K562 (cell line): ENCODE results near the gene TMEM69. TPM values are rescaled to one million over a fixed set of nuclear protein-coding genes. Genes with fewer than 3 reads are reported as not detected.
"Not testable (repeated sequence)": the region's sequence is repeated elsewhere in the genome, so short reads cannot be mapped to it uniquely, and the experiment has no call there.

Experiments
- ATAC-seq: fragments of 200-7000 bp; cut with Tn5 transposase; 3 replicates; pipeline ENCODE4 v1.9.1; 2020; ENCODE audit warnings: moderate library complexity
- BruUV-seq: library from RNA; stranded (reverse); fragments of 400-500 nt; replicated peaks from 2 replicates; lab custom pipeline; 2021; lab: Mats Ljungman, UMichigan
- CTCF ChIA-PET: fragments of 300-600 bp; formaldehyde crosslinking; extraction: SDS; loops from one replicate; lab custom pipeline; 2021; ENCODE audit warnings: low intra/inter-chr PET ratio; lab: Yijun Ruan, JAX
- POLR2A ChIA-PET: fragments of 300-600, 350-650 bp; sonication (Branson Sonifier 250); formaldehyde crosslinking; extraction: SDS; loops from one replicate; lab custom pipeline; 2021; ENCODE audit warnings: antibody characterized with exemption, inconsistent platforms; lab: Yijun Ruan, JAX
- DNase-seq, 4 experiments: peaks; one replicate each; pipeline versions ENCODE4 v3.0.0 to v3.0.0-alpha.2; 2011 to 2018; ENCODE audit warnings: low spot score in 3 of 4, mixed read lengths in 3 of 4; ENCODE audit errors: extremely low read depth in 1 of 4
- FAIRE-seq: peaks from 2 replicates; lab custom pipeline; 2011; peaks lifted over from hg19 to GRCh38; lab: Jason Lieb, UNC
- H2AFZ ChIP-seq: 2 replicates; pipeline ENCODE4 v1.6.0; 2011; ENCODE audit warnings: low read depth, low read length, control low read depth, inconsistent platforms
- H3K27ac ChIP-seq: fragments of 200-600 bp; 3 replicates; pipeline ENCODE4 v1.8.0; 2011; ENCODE audit warnings: low read depth, mild to moderate bottlenecking, control low read depth, inconsistent platforms, low read length, moderate library complexity, mixed read lengths; ENCODE audit errors: extremely low read depth
- H3K27me3 ChIP-seq, 2 experiments: fragments of 300-600 bp in 1 of 2; 2 replicates in 1 of 2; 3 replicates in 1 of 2; pipeline versions ENCODE4 v1.6.0 to v1.8.0; 2011; ENCODE audit warnings: inconsistent platforms in 2 of 2, low read length in 2 of 2, mild to moderate bottlenecking in 1 of 2, mixed read lengths in 1 of 2, moderate library complexity in 1 of 2; ENCODE audit not compliant: control insufficient read depth in 2 of 2, insufficient read depth in 2 of 2
- H3K36me3 ChIP-seq: fragments of 300-600 bp; 3 replicates; pipeline ENCODE4 v1.8.0; 2011; ENCODE audit warnings: mild to moderate bottlenecking, low read length, inconsistent platforms; ENCODE audit not compliant: control insufficient read depth, insufficient read depth
- H3K4me1 ChIP-seq, 2 experiments: fragments of 200-600 bp in 1 of 2; replicated peaks in 1 of 2; 2 replicates in 1 of 2; 3 replicates in 1 of 2; pipeline versions ENCODE4 v1.5.1 to v1.8.0; 2011; ENCODE audit warnings: inconsistent platforms in 2 of 2, low read length in 2 of 2, mild to moderate bottlenecking in 1 of 2, mixed read lengths in 1 of 2, moderate library complexity in 1 of 2; ENCODE audit not compliant: control insufficient read depth in 2 of 2, insufficient read depth in 2 of 2
- H3K4me2 ChIP-seq: 2 replicates; pipeline ENCODE4 v1.6.1; 2011; ENCODE audit warnings: low read length, control low read depth, inconsistent platforms, mixed read lengths; ENCODE audit not compliant: insufficient read depth
- H3K4me3 ChIP-seq: fragments of 200-600 bp; sonication (generic), shearing (Covaris generic); 2 replicates; pipeline ENCODE4 v1.5.1; 2016; ENCODE audit warnings: control low read depth, inconsistent platforms
- H3K79me2 ChIP-seq: fragments of 200-600 bp; 3 replicates; pipeline ENCODE4 v1.8.0; 2011; ENCODE audit warnings: low read length, inconsistent platforms; ENCODE audit not compliant: control insufficient read depth, insufficient read depth
- H3K9ac ChIP-seq, 2 experiments: 2 replicates each; pipeline versions ENCODE4 v1.6.0 to v1.6.1; 2011; ENCODE audit warnings: low read depth in 2 of 2, low read length in 2 of 2, control low read depth in 1 of 2, inconsistent platforms in 1 of 2, mild to moderate bottlenecking in 1 of 2, mixed read lengths in 1 of 2; ENCODE audit not compliant: insufficient read depth in 1 of 2
- H3K9me1 ChIP-seq: one replicate; pipeline ENCODE4 v1.6.0; 2011; ENCODE audit warnings: inconsistent platforms, mild to moderate bottlenecking, low read length, moderate library complexity; ENCODE audit not compliant: control insufficient read depth, insufficient read depth
- H3K9me3 ChIP-seq: replicated peaks from 2 replicates; pipeline ENCODE4 v1.5.1; 2011; ENCODE audit warnings: low read depth, low read length, inconsistent platforms; ENCODE audit not compliant: control insufficient read depth, insufficient read depth
- H4K20me1 ChIP-seq: replicated peaks from 2 replicates; pipeline ENCODE4 v1.6.1; 2011; ENCODE audit warnings: low read length, inconsistent platforms, mixed read lengths; ENCODE audit not compliant: control insufficient read depth, insufficient read depth
- ARID1B ChIP-seq: fragments of 450-650 bp; IDR thresholded peaks from 2 replicates; pipeline ENCODE4 v1.6.1; 2016; ENCODE audit warnings: antibody characterized with exemption, mild to moderate bottlenecking, inconsistent platforms
- CBFA2T2 ChIP-seq: fragments of 450-650 bp; conservative IDR thresholded peaks from 2 replicates; pipeline ENCODE4 v1.6.1; 2017; ENCODE audit warnings: mild to moderate bottlenecking
- CBFA2T3 ChIP-seq: fragments of 450-650 bp; IDR thresholded peaks from 2 replicates; pipeline ENCODE4 v1.6.1; 2017
- DPF2 ChIP-seq: fragments of 450-650 bp; IDR thresholded peaks from 2 replicates; pipeline ENCODE4 v1.6.1; 2016
- KDM1A ChIP-seq, 2 experiments: fragments of 450-650 bp; IDR thresholded peaks; 2 replicates each; pipeline ENCODE4 v1.6.1; 2016; ENCODE audit warnings: mild to moderate bottlenecking in 2 of 2
- MNT ChIP-seq, 2 experiments: fragments of 450-650 bp; conservative IDR thresholded peaks; 2 replicates each; pipeline ENCODE4 v1.6.1; 2017; ENCODE audit warnings: mild to moderate bottlenecking in 2 of 2, moderate library complexity in 2 of 2
- NR2C1 ChIP-seq, 2 experiments: fragments of 450-650 bp; IDR thresholded peaks; 2 replicates each; pipeline ENCODE4 v1.6.1; 2017; ENCODE audit warnings: mild to moderate bottlenecking in 2 of 2, antibody characterized with exemption in 1 of 2, inconsistent platforms in 1 of 2, missing compliant biosample characterization in 1 of 2, missing genetic modification characterization in 1 of 2
- PRDM10 ChIP-seq: fragments of 450-650 bp; IDR thresholded peaks from 2 replicates; pipeline ENCODE4 v1.6.1; 2018; ENCODE audit not compliant: partially characterized antibody
- SMARCA4 ChIP-seq: fragments of 450-650 bp; IDR thresholded peaks from 2 replicates; pipeline ENCODE4 v1.6.1; 2016
- SOX6 ChIP-seq: fragments of 450-650 bp; IDR thresholded peaks from 2 replicates; pipeline ENCODE4 v1.6.1; 2014; ENCODE audit warnings: mild to moderate bottlenecking
- TAL1 ChIP-seq: fragments of 450-650 bp; IDR thresholded peaks from 2 replicates; pipeline ENCODE4 v1.6.1; 2016; ENCODE audit warnings: mild to moderate bottlenecking
- TCF3 ChIP-seq: sonication (generic); formaldehyde crosslinking; IDR thresholded peaks from 2 replicates; pipeline ENCODE4 v1.4.0; 2020; ENCODE audit warnings: mild to moderate bottlenecking, missing genetic modification reagents
- THRAP3 ChIP-seq: fragments of 450-650 bp; IDR thresholded peaks from 2 replicates; pipeline ENCODE4 v1.6.1; 2016; ENCODE audit warnings: mild to moderate bottlenecking, inconsistent platforms, borderline replicate concordance
- WGBS: fragments of 100-300 bp; shearing (Covaris generic); methylation state at CpG from one replicate; pipeline ENCODE4 v1.1.6; 2016; ENCODE audit warnings: low coverage, mixed read lengths; ENCODE audit not compliant: insufficient coverage; ENCODE audit errors: missing lambda C conversion rate; 5-methylcytosine and 5-hydroxymethylcytosine counted together
- in situ Hi-C: fragments of 300-500 bp; cut with MboI; formaldehyde crosslinking; loops from 4 replicates; pipeline ENCODE4 v1.15.0; 2018; ENCODE audit warnings: inconsistent platforms, mixed read lengths
- intact Hi-C: fragments of 100-400 bp; cut with micrococcal nuclease; formaldehyde crosslinking; loops from 2 replicates; pipeline ENCODE4 v1.14.2; 2022
- polyA plus RNA-seq, 8 experiments: library from polyadenylated mRNA; depleted of rRNA in 4 of 8; stranded (reverse) in 5 of 8; unstranded in 3 of 8; fragments of >200 nt; fragmentation: Nextera tagmentation in 2 of 8; fragmentation: Illumina TruSeq in 1 of 8; extraction: Ambion mirVana in 2 of 8; extraction: Trizol in 1 of 8; gene quantifications; 2 replicates each; pipeline versions ENCODE4 v1.2.1 to v1.2.3, GENCODE V29; 2011 to 2014; ENCODE audit warnings: inconsistent platforms in 1 of 8, missing spikeins in 1 of 8
- total RNA-seq, 7 experiments: library from RNA; depleted of rRNA in 6 of 7; stranded (reverse); fragments of >200 nt in 6 of 7; fragmentation: Illumina TruSeq in 2 of 7; extraction: Trizol in 2 of 7; gene quantifications; 2 replicates each; pipeline versions ENCODE4 v1.2.1 to v1.2.3, GENCODE V29; 2011 to 2021; ENCODE audit warnings: low replicate concordance in 1 of 7
- TF ChIP-seq, protein P1 (sequence below), 2 experiments: fragments of 450-650 bp; IDR thresholded peaks; 2 replicates each; pipeline ENCODE4 v1.6.1; 2018; ENCODE audit warnings: mild to moderate bottlenecking in 2 of 2, low read depth in 1 of 2; ENCODE audit not compliant: partially characterized antibody in 2 of 2

TMEM69 gene
- total and polyA plus RNA-seq, 9 of the 15 experiments (the other 6 are each of a cell fraction or from before 2014, with no cell fraction given): 47.3 to 248 (median 103) TPM

DNA sequence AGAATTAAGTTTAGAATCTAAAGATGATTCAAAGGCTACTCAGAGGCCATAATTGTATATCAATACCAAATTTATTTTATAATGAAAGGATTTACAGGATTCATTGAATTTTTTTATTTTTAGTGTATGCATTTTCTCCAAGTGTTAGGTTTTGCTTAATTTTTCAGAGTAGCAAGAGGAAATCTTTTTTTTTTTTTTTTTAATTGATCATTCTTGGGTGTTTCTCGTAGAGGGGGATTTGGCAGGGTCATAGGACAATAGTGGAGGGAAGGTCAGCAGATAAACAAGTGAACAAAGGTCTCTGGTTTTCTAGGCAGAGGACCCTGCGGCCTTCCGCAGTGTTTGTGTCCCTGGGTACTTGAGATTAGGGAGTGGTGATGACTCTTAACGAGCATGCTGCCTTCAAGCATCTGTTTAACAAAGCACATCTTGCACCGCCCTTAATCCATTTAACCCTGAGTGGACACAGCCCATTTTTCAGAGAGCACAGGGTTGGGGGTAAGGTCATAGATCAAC is 51.7 kb downstream of the TMEM69 start:
- CTCF ChIA-PET; H3K27me3 ChIP-seq; H2AFZ ChIP-seq; BruUV-seq; H3K4me2 ChIP-seq; H3K9ac ChIP-seq; H4K20me1 ChIP-seq; H3K79me2 ChIP-seq; DNase-seq; ATAC-seq; FAIRE-seq; H3K36me3 ChIP-seq; H3K4me3 ChIP-seq; intact Hi-C loops; in situ Hi-C loops; H3K9me3 ChIP-seq; POLR2A ChIA-PET; H3K9me1 ChIP-seq; H3K4me1 ChIP-seq; TF ChIP-seq NR2C1 (tag; IDR thresholded peaks at IDR 0.05): not testable (repeated sequence)
- 32% methylated on average over 4 of the region's 5 CpGs for WGBS
- H3K27ac ChIP-seq: peak overlapping the region; percentile 35; the same call in 1 of the 3 replicates
- peak; percentile 47; the same call in 1 of the 2 replicates for TF ChIP-seq TCF3 (CRISPR knock-in tag)
- peak; percentile 32 for TF ChIP-seq PRDM10
- peak; percentile 70; the same call in 1 of the 2 replicates for TF ChIP-seq SOX6
- peak; percentile 36 for TF ChIP-seq CBFA2T2
- peak; percentile 38; the same call in 1 of the 2 replicates for TF ChIP-seq TAL1
- TF ChIP-seq DPF2: 0 out of 2 replicates have a peak, but pooled peaks have one; percentile 54
- 0 out of 2 replicates have a peak, but pooled peaks have one; percentile 28 for TF ChIP-seq THRAP3
- 0 out of 4 replicates have a peak, but pooled peaks of 1 of the 2 experiments have one; percentile 27 for TF ChIP-seq MNT (conservative IDR thresholded peaks at IDR 0.05)
- TF ChIP-seq CBFA2T3: peak; percentile 72
- peak; percentile 55 for TF ChIP-seq SMARCA4
- TF ChIP-seq NR2C1 (IDR thresholded peaks at IDR 0.05): 0 out of 2 replicates have a peak, but pooled peaks have one; percentile 40
- TF ChIP-seq KDM1A (IDR thresholded peaks at IDR 0.05): peak in 1 of 2 experiments; percentile 11; a peak in 1 of 4 replicates
- peak; percentile 53; the same call in 1 of the 2 replicates for TF ChIP-seq ARID1B
- TF ChIP-seq, protein P1, sequence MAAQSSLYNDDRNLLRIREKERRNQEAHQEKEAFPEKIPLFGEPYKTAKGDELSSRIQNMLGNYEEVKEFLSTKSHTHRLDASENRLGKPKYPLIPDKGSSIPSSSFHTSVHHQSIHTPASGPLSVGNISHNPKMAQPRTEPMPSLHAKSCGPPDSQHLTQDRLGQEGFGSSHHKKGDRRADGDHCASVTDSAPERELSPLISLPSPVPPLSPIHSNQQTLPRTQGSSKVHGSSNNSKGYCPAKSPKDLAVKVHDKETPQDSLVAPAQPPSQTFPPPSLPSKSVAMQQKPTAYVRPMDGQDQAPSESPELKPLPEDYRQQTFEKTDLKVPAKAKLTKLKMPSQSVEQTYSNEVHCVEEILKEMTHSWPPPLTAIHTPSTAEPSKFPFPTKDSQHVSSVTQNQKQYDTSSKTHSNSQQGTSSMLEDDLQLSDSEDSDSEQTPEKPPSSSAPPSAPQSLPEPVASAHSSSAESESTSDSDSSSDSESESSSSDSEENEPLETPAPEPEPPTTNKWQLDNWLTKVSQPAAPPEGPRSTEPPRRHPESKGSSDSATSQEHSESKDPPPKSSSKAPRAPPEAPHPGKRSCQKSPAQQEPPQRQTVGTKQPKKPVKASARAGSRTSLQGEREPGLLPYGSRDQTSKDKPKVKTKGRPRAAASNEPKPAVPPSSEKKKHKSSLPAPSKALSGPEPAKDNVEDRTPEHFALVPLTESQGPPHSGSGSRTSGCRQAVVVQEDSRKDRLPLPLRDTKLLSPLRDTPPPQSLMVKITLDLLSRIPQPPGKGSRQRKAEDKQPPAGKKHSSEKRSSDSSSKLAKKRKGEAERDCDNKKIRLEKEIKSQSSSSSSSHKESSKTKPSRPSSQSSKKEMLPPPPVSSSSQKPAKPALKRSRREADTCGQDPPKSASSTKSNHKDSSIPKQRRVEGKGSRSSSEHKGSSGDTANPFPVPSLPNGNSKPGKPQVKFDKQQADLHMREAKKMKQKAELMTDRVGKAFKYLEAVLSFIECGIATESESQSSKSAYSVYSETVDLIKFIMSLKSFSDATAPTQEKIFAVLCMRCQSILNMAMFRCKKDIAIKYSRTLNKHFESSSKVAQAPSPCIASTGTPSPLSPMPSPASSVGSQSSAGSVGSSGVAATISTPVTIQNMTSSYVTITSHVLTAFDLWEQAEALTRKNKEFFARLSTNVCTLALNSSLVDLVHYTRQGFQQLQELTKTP (IDR thresholded peaks at IDR 0.05; ENCODE audit: low read depth in 1 of 2, partially characterized antibody in 2 of 2): peak in 1 of 2 experiments; percentile 32
